SK-N-SH (cell line): ENCODE results near the gene TGFB3. TPM values are rescaled to one million over a fixed set of nuclear protein-coding genes. Genes with fewer than 3 reads are reported as not detected.

Source experiments
- CTCF ChIA-PET: fragments of 300-600, 350-600 bp; formaldehyde crosslinking; extraction: SDS; loops from one replicate; lab custom pipeline; 2021; lab: Yijun Ruan, JAX
- POLR2A ChIA-PET: fragments of 350-600 bp; sonication (Branson Sonifier 250); formaldehyde crosslinking; extraction: SDS; loops from one replicate; lab custom pipeline; 2020; ENCODE audit warnings: antibody characterized with exemption, inconsistent platforms; lab: Yijun Ruan, JAX
- DNase-seq: peaks from one replicate; pipeline ENCODE4 v3.0.0; 2012
- H2AFZ ChIP-seq: fragments of 200-600 bp; sonication (generic); 2 replicates; pipeline ENCODE4 v1.8.1; 2016; ENCODE audit warnings: antibody characterized with exemption, mild to moderate bottlenecking, low read depth
- H3F3A ChIP-seq: fragments of 200-600 bp; sonication (generic); replicated peaks from 2 replicates; pipeline ENCODE3; 2016; ENCODE audit warnings: antibody characterized with exemption, mild to moderate bottlenecking; ENCODE audit not compliant: insufficient read depth
- H3K27ac ChIP-seq, 2 experiments: fragments of 200-500 bp in 1 of 2; fragments of 200-600 bp in 1 of 2; sonication (Bioruptor generic) in 1 of 2; sonication (generic), shearing (Covaris generic) in 1 of 2; 2 replicates each; pipeline versions ENCODE4 v1.5.1 to v1.6.1; 2014 to 2016; ENCODE audit warnings: low read depth in 2 of 2, inconsistent platforms in 1 of 2, low read length in 1 of 2, mild to moderate bottlenecking in 1 of 2, mixed read lengths in 1 of 2
- H3K27me3 ChIP-seq: fragments of 200-600 bp; sonication (generic), shearing (Covaris generic); 2 replicates; pipeline ENCODE4 v1.6.1; 2016; ENCODE audit warnings: mixed run types; ENCODE audit not compliant: insufficient read depth
- H3K36me3 ChIP-seq, 2 experiments: fragments of 200-500 bp in 1 of 2; fragments of 200-600 bp in 1 of 2; sonication (Bioruptor generic) in 1 of 2; sonication (generic) in 1 of 2; replicated peaks in 1 of 2; 2 replicates each; pipeline versions ENCODE3 to v1.5.1; 2014 to 2016; ENCODE audit warnings: low read length in 1 of 2, mild to moderate bottlenecking in 1 of 2; ENCODE audit not compliant: insufficient read depth in 2 of 2, control insufficient read depth in 1 of 2
- H3K4me1 ChIP-seq, 2 experiments: fragments of 200-500 bp in 1 of 2; fragments of 200-600 bp in 1 of 2; sonication (Bioruptor generic) in 1 of 2; sonication (generic), shearing (Covaris generic) in 1 of 2; 2 replicates each; pipeline versions ENCODE4 v1.5.1 to v1.6.1; 2014 to 2016; ENCODE audit warnings: low read depth in 1 of 2, low read length in 1 of 2, mixed run types in 1 of 2; ENCODE audit not compliant: insufficient read depth in 2 of 2, control insufficient read depth in 1 of 2
- H3K4me2 ChIP-seq: fragments of 200-600 bp; sonication (generic), shearing (Covaris generic); 2 replicates; pipeline ENCODE4 v1.6.1; 2017; ENCODE audit warnings: mixed run types
- H3K4me3 ChIP-seq, 2 experiments: fragments of 200-500 bp in 1 of 2; fragments of 200-600 bp in 1 of 2; sonication (Bioruptor generic) in 1 of 2; sonication (generic), shearing (Covaris generic) in 1 of 2; 2 replicates each; pipeline versions ENCODE4 v1.5.1 to v1.8.1; 2014 to 2016; ENCODE audit warnings: low read depth in 2 of 2, inconsistent platforms in 1 of 2, low read length in 1 of 2, mild to moderate bottlenecking in 1 of 2, mixed read lengths in 1 of 2, moderate library complexity in 1 of 2
- H3K79me2 ChIP-seq: fragments of 200-600 bp; sonication (generic); 2 replicates; pipeline ENCODE4 v1.8.1; 2017; ENCODE audit warnings: mild to moderate bottlenecking; ENCODE audit not compliant: insufficient read depth
- H3K9ac ChIP-seq: fragments of 200-600 bp; sonication (generic); 2 replicates; pipeline ENCODE4 v1.6.1; 2017; ENCODE audit warnings: mixed run types
- H3K9me2 ChIP-seq: fragments of 200-600 bp; sonication (generic); 2 replicates; pipeline ENCODE4 v1.6.1; 2017; ENCODE audit warnings: mixed run types
- H3K9me3 ChIP-seq: fragments of 200-600 bp; sonication (generic); 2 replicates; pipeline ENCODE4 v1.6.1; 2017; ENCODE audit warnings: mixed run types, mild to moderate bottlenecking, moderate library complexity
- H4K20me1 ChIP-seq: fragments of 200-600 bp; sonication (generic); 2 replicates; pipeline ENCODE4 v1.6.1; 2017; ENCODE audit warnings: mild to moderate bottlenecking, mixed run types; ENCODE audit not compliant: insufficient read depth
- CHD2 ChIP-seq: fragments of 150-350 bp; IDR thresholded peaks from 2 replicates; pipeline ENCODE4 v1.6.1; 2018; ENCODE audit warnings: low read length; ENCODE audit not compliant: partially characterized antibody
- CTCF ChIP-seq: fragments of 200-600 bp; sonication (generic); IDR thresholded peaks from 2 replicates; pipeline ENCODE4 v1.6.1; 2017; ENCODE audit warnings: antibody characterized with exemption, mild to moderate bottlenecking, moderate library complexity
- ELF1 ChIP-seq: IDR thresholded peaks from 2 replicates; pipeline ENCODE4 v1.4.0; 2012
- EP300 ChIP-seq, 2 experiments: IDR thresholded peaks; 2 replicates each; pipeline versions ENCODE4 v1.4.0 to v1.6.1; 2012; ENCODE audit warnings: borderline replicate concordance in 1 of 2, low read depth in 1 of 2, low read length in 1 of 2
- EZH2phosphoT487 ChIP-seq: fragments of 200-600 bp; sonication (generic); IDR thresholded peaks from 2 replicates; pipeline ENCODE4 v1.6.1; 2017; ENCODE audit warnings: low read depth, mixed run types, mild to moderate bottlenecking, antibody characterized with exemption, moderate library complexity, borderline replicate concordance
- FOXJ3 ChIP-seq: sonication (generic); formaldehyde crosslinking; IDR thresholded peaks from 2 replicates; pipeline ENCODE4 v1.5.1; 2020; ENCODE audit warnings: mild to moderate bottlenecking, missing genetic modification reagents
- GABPA ChIP-seq: IDR thresholded peaks from 2 replicates; pipeline ENCODE4 v1.4.0; 2012; ENCODE audit warnings: low read depth, mild to moderate bottlenecking
- IRF3 ChIP-seq: fragments of 150-350 bp; IDR thresholded peaks from 2 replicates; pipeline ENCODE4 v1.6.1; 2016; ENCODE audit warnings: mild to moderate bottlenecking, low read depth, low read length
- JUND ChIP-seq: IDR thresholded peaks from 2 replicates; pipeline ENCODE4 v1.4.0; 2012
- MAX ChIP-seq: IDR thresholded peaks from 2 replicates; pipeline ENCODE4 v1.4.0; 2012; ENCODE audit warnings: low read depth
- MXI1 ChIP-seq: IDR thresholded peaks from 2 replicates; pipeline ENCODE4 v1.6.1; 2012; ENCODE audit warnings: mild to moderate bottlenecking, low read depth, low read length, improper control_type of control experiment
- NFIC ChIP-seq: IDR thresholded peaks from 2 replicates; pipeline ENCODE4 v1.4.0; 2012; ENCODE audit warnings: borderline replicate concordance
- NRF1 ChIP-seq: IDR thresholded peaks from 2 replicates; pipeline ENCODE4 v1.6.1; 2012; ENCODE audit warnings: low read depth, mild to moderate bottlenecking, low read length
- POLR2AphosphoS5 ChIP-seq: IDR thresholded peaks from 2 replicates; pipeline ENCODE4 v1.6.1; 2012; ENCODE audit warnings: low read depth, low read length
- RCOR1 ChIP-seq: fragments of 150-350 bp; IDR thresholded peaks from 2 replicates; pipeline ENCODE4 v1.6.1; 2017; ENCODE audit warnings: antibody characterized with exemption, low read length
- RFX5 ChIP-seq: IDR thresholded peaks from 2 replicates; pipeline ENCODE4 v1.6.1; 2012; ENCODE audit warnings: mild to moderate bottlenecking, improper control_type of control experiment, low read length
- RXRA ChIP-seq: IDR thresholded peaks from 2 replicates; pipeline ENCODE4 v1.4.0; 2012; ENCODE audit warnings: low read depth, mild to moderate bottlenecking, borderline replicate concordance
- SIN3A ChIP-seq: IDR thresholded peaks from 2 replicates; pipeline ENCODE4 v1.6.1; 2012; ENCODE audit warnings: low read depth, mild to moderate bottlenecking, low read length, moderate library complexity, borderline replicate concordance
- USF1 ChIP-seq: IDR thresholded peaks from 2 replicates; pipeline ENCODE4 v1.4.0; 2012; ENCODE audit warnings: low read depth, borderline replicate concordance
- USF2 ChIP-seq: fragments of 150-350 bp; IDR thresholded peaks from 2 replicates; pipeline ENCODE4 v1.6.1; 2017; ENCODE audit warnings: antibody characterized with exemption, low read length, low read depth, borderline replicate concordance
- WGBS: methylation state at CpG from one replicate; pipeline ENCODE4 v1.1.6; 2017; ENCODE audit warnings: low lambda C conversion rate; 5-methylcytosine and 5-hydroxymethylcytosine counted together
- polyA plus RNA-seq, 3 experiments: library from polyadenylated mRNA; depleted of rRNA; stranded (reverse); fragments of >200 nt; gene quantifications; 2 replicates each; pipeline ENCODE4 v1.2.3, GENCODE V29; 2012

TGFB3 gene
- polyA plus RNA-seq, 1 of the 3 experiments (the other 2 are of a cell fraction), result 7.6 TPM

GRCh38 chr14:75968456-75968855 is 13.3 kb downstream of the TGFB3 start:
- H3K36me3 ChIP-seq, result peaks cover 0 to 2% of the 10 kb centered on the region in 2 experiments
- H4K20me1 ChIP-seq, result no peaks in the 10 kb centered on the region
- H3F3A ChIP-seq, result no peaks in the 10 kb centered on the region
- H3K9me3 ChIP-seq, result no peaks in the 10 kb centered on the region
- no peaks in the 10 kb centered on the region for H3K79me2 ChIP-seq
- DNase-seq, result no peak
- peaks cover 0 to 29% of the 10 kb centered on the region in 2 experiments; a peak in 2 of 4 replicates for H3K4me1 ChIP-seq
- WGBS, result 68% methylated on average over 4 of the region's 4 CpGs
- H2AFZ ChIP-seq, result no peak overlapping the region
- TF ChIP-seq GABPA, result no peak
- no peak for TF ChIP-seq JUND
- no peak for TF ChIP-seq NRF1
- no peak for TF ChIP-seq RCOR1
- TF ChIP-seq ELF1, result no peak
- TF ChIP-seq MXI1, result no peak
- TF ChIP-seq POLR2AphosphoS5, result no peak
- TF ChIP-seq NFIC, result no peak
- TF ChIP-seq SIN3A, result no peak
- no peak for TF ChIP-seq RFX5
- TF ChIP-seq CHD2, result no peak
- TF ChIP-seq EZH2phosphoT487, result no peak
- no peak for TF ChIP-seq MAX
- TF ChIP-seq EP300 (IDR thresholded peaks at IDR 0.05; ENCODE audit: borderline replicate concordance in 1 of 2, low read depth in 1 of 2, low read length in 1 of 2), result no peak
- TF ChIP-seq IRF3, result no peak
- TF ChIP-seq FOXJ3 (CRISPR knock-in tag), result no peak
- H3K9ac ChIP-seq, result no peak overlapping the region
- H3K27me3 ChIP-seq, result no peaks in the 10 kb centered on the region
- H3K27ac ChIP-seq, result no peak overlapping the region
- H3K9me2 ChIP-seq, result no peaks in the 10 kb centered on the region
- ChIA-PET CTCF (interaction anchor here (0.7 to 6.6 kb wide), 3 partner anchors 12 to 612 kb away, joined by 3 to 57 read pairs (median 11); partner anchors contain the start of gene TGFB3), POLR2A (no interaction called here)
- no peak overlapping the region for H3K4me3 ChIP-seq
- no peak overlapping the region for H3K4me2 ChIP-seq

GRCh38 chr14:75967866-75968265 is 13.9 kb downstream of the TGFB3 start:
- 80% methylated on average over 1 of the region's 3 CpGs for WGBS
- peaks cover 0 to 6% of the 10 kb centered on the region in 2 experiments for H3K36me3 ChIP-seq
- no peaks in the 10 kb centered on the region for H3K9me3 ChIP-seq
- no peaks in the 10 kb centered on the region for H3K9me2 ChIP-seq
- ChIA-PET POLR2A (no interaction called here), CTCF (interaction anchor here (0.7 to 6.6 kb wide), 4 partner anchors 13 to 611 kb away, joined by 3 to 57 read pairs (median 4); partner anchors contain the start of gene TGFB3)
- no peaks in the 10 kb centered on the region for H4K20me1 ChIP-seq
- H3K9ac ChIP-seq, result no peak overlapping the region
- H3K4me2 ChIP-seq, result no peak overlapping the region
- H3K4me1 ChIP-seq, result peaks cover 0 to 26% of the 10 kb centered on the region in 2 experiments; a peak in 2 of 4 replicates
- no peak overlapping the region for H3K4me3 ChIP-seq
- no peaks in the 10 kb centered on the region for H3K27me3 ChIP-seq
- DNase-seq, result no peak
- no peak overlapping the region for H2AFZ ChIP-seq
- no peaks in the 10 kb centered on the region for H3F3A ChIP-seq
- H3K79me2 ChIP-seq, result no peaks in the 10 kb centered on the region
- no peak overlapping the region for H3K27ac ChIP-seq
- no peak for TF ChIP-seq GABPA
- no peak for TF ChIP-seq JUND
- TF ChIP-seq IRF3, result no peak
- TF ChIP-seq CHD2, result no peak
- no peak for TF ChIP-seq CTCF
- no peak for TF ChIP-seq NRF1
- TF ChIP-seq RXRA, result no peak
- no peak for TF ChIP-seq SIN3A
- no peak for TF ChIP-seq USF2
- TF ChIP-seq POLR2AphosphoS5, result no peak
- TF ChIP-seq USF1, result no peak
